ENCODE measurements around the gene CBX1.

Gene CBX1

GRCh38 chr17:48101012-48101720, at the start of gene CBX1:
Gene CBX1, minus strand, starts transcription at chr17:48101478. Its CDS starts 24,474 bp downstream, at chr17:48077004.
- peak; percentile 96 for DNase-seq

GRCh38 chr17:48150597-48151001, 49.3 kb upstream of the CBX1 start:
- no peak for DNase-seq

GRCh38 chr17:48149787-48150463, 48.6 kb upstream of the CBX1 start:
- DNase-seq: no peak

GRCh38 chr17:48148854-48149786, 47.8 kb upstream of the CBX1 start:
- no peak for DNase-seq

GRCh38 chr17:48148029-48148770, 46.9 kb upstream of the CBX1 start:
- DNase-seq: no peak

- no peak for DNase-seq
Measured at GRCh38 chr17:48144976-48145798, 43.9 kb upstream of the CBX1 start.

GRCh38 chr17:48144231-48144630, 43.0 kb upstream of the CBX1 start:
- DNase-seq: no peak

GRCh38 chr17:48143629-48144028, 42.4 kb upstream of the CBX1 start:
- DNase-seq: no peak

- DNase-seq: no peak
Measured at GRCh38 chr17:48139944-48140343, 38.7 kb upstream of the CBX1 start.

GRCh38 chr17:48137656-48138055, 36.4 kb upstream of the CBX1 start:
- no peak for DNase-seq

GRCh38 chr17:48134912-48135480, 33.7 kb upstream of the CBX1 start:
- DNase-seq: no peak

- no peak for DNase-seq
Measured at GRCh38 chr17:48132385-48132784, 31.1 kb upstream of the CBX1 start.

- peak; percentile 61 for DNase-seq
Measured at GRCh38 chr17:48131216-48131824, 30.0 kb upstream of the CBX1 start.

- DNase-seq: no peak
Measured at GRCh38 chr17:48129981-48130380, 28.7 kb upstream of the CBX1 start.

- no peak for DNase-seq
Measured at GRCh38 chr17:48128400-48128799, 27.1 kb upstream of the CBX1 start.

GRCh38 chr17:48127371-48128051, 26.2 kb upstream of the CBX1 start:
- no peak for DNase-seq

GRCh38 chr17:48126532-48126850, 25.2 kb upstream of the CBX1 start:
- DNase-seq: no peak

GRCh38 chr17:48125829-48126531, 24.7 kb upstream of the CBX1 start:
- DNase-seq: no peak

GRCh38 chr17:48123776-48124388, 22.6 kb upstream of the CBX1 start:
- DNase-seq: no peak

Data from stimulated activated CD4-positive, alpha-beta T cell treated with anti-CD3 and anti-CD28 coated beads, Interleukin-15, amount 100 ng/mL, for 24 hours (primary cell).